ENCODE measurements around the gene CDK16.
A peak's percentile ranks its signal among the peaks of the same experiment; 100 is the strongest.

The CDK16 gene

GRCh38 chrX:47186096-47186740 lies 32.3 kb upstream of the CDK16 start:
- DNase-seq (ENCODE audit: low spot score), result no peak

DNA sequence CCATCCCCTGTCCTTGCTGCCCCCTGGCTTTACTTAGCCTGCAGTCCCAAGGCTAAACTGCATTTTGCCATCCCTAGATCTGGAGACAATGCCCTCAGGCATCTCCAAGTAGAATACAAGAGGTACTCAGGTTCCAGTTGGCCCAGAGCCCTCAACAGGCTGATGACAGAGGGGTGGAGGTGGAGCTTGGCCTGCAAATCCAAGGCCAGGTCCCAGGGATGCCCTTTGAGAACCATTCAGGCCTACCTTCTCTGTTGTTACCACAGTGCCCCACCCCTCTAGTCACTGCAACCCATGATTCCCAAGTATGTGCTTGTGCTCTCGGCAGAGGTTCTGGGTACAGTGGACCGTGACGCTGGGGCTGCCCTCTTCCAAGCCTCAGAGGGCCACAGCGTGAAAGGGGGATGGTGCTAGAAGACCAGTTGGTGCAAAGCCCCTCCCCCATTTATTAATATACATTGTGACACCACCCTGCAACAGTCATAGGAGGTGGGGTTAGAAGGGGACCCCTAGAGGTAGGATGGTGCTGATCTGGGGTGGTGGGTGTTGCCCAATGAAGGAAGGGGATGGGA lies 31.3 kb upstream of the CDK16 start:
- DNase-seq (ENCODE audit: low spot score), result no peak

GRCh38 chrX:47189906-47190305 lies 28.6 kb upstream of the CDK16 start:
- DNase-seq (ENCODE audit: low spot score), result no peak

GRCh38 chrX:47190445-47191269 lies 27.8 kb upstream of the CDK16 start:
- peak; percentile 84 for DNase-seq (ENCODE audit: low spot score)

DNA sequence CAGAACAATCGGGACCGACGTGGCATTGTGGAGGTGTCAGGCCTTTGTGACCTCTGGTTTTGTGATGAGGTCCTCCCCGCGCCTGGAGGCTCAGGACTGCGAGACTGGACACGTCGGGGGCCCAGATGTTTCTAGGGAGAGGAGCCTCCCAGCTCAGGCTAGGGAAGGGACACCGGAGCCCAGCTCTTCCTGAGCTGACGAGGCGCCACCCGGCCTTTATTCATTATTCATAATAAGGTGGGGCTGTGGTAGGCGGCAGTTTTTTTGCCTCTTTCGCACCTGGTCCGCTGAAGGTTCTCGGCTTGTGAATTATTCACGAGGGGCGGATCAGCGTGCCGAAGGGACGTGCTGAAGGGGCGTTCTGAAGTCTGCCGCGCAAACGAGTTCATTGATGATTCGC lies 27.1 kb upstream of the CDK16 start:
- DNase-seq (ENCODE audit: low spot score), result peak; percentile 56

DNA sequence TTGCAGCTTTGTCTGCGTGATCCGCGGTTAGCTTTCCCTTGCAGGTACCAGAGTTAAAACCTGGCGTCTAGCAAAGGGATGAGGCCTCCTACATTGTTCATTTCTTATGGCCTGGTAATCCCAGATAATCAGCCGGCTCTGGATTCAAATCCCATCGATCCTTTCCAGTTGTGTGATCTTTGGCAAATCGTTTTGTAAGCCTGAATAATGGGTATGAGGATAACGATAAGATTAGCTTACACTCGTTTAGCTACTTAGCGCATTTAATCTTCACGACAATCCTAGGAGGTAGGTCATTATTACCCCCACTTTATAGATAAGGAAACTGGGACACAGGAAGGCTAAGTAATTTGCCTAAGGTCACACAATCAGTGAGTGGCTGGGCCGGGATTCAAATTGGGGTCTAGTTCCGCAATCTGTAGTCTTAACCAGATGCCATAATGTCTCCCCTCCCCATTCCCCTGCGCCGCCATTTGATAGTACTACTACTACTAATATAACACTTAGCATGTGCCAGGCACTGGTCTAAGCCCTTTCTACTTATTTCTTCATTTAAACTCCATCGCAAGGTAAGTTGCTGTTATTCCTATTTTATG lies 26.6 kb upstream of the CDK16 start:
- no peak for DNase-seq (ENCODE audit: low spot score)

DNA sequence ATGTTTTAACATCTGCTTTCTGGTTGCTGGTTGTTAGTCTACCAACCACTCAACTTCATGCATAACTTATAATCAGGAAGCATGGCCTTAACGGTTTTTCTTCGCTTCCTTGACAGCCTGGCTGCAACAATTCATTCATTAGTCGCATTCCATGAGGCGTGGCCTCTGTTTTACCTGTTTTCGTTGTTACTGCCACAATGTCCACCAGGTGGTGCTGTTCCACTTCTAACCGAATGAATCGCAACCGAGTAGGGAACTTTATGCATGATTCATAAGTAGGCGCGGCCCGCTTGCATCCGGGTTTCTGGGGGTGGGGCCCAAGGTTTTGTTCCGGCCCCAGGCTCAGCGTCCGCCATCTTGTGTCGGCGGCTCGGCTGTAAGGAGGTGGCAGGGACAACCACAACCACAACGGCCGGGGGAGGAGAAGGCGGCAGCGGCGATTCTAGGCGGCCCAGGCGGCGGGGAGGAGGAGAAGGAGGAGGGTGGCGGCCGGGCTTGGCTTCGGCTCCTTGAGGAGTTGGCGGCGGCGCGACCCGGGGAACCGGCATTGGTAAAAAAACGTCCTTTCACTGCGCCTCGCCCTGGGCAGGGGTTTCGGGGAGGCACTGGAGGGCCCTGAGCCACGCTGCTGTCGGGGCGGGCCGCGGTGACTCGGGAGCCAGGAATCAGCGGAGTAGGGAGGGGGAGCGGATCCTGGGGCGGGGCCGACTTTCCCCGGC lies 24.8 kb upstream of the CDK16 start, which contains the start of gene UBA1:
Gene UBA1 (plus strand): TSS at position 355 of the 719 bp plus-strand sequence. CDS start 4,974 bp downstream, outside the sequence.
- DNase-seq (ENCODE audit: low spot score), result peak; percentile 91

DNA sequence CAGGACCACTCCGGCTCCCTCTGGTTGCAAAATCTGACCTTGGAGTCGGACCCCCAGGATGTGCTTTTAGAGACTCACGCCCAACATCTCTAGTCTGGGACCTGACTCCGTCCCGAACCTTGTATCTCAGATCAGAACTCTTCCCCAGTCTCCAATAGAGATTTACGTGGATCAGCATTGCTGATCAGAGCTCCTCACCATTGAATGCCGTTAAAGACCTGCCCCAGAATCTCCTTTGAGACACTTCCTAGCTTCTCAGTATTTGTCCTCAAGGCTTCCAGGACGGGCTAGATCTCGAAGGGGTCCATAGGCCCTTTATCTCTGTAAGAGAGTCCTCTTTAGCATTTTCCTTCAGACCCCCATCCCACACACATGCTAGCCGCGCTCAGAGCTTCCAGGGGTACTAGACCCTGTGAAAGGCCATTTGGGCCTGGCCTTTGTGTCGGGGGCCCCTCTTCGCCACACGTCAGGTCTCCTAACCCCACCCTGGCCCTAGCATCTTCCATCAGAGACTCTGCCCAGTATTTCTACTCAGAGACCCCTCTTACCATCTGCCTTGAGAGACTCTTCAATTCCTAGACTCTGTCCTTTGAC lies 24.2 kb upstream of the CDK16 start:
- no peak for DNase-seq (ENCODE audit: low spot score)

DNA sequence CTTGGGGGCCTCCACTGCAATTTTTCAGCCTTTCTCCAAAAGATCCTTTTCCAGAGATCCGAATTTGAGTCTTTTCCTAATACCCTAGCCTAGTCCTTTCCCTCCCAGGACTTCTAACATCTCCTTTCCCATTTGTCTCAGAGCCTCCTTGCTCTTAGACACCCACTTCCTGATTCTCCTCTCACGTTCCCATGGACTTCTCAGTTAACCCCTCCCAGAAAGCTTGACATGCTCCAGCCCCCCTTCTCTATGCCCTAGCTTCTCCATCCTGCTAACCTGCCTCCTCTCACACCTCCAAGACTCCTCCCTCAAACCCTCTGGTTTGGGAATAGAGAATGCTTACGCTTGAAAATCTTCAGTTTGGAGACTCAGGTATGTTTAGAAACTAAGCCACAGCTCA lies 22.4 kb upstream of the CDK16 start:
- no peak for DNase-seq (ENCODE audit: low spot score)

DNA sequence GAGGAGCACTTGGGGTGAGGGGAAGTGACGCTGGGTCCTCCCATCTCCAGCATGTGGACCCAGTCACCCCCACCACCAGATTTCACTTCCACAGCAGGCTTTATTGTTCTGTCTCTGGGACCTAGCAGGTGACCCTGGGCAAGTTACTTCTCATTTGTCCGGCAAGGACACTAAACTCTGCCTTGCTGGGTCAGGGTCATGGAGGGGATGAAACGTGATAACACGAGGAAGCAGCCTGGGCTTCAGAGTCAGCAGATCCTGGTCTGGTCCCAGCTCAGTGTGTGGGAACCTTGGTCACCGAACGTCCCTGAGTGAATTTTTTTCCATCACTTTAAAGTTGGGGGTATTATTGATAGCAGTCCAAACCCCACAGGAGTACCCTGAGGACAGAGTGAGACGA lies 21.0 kb upstream of the CDK16 start:
- no peak for DNase-seq (ENCODE audit: low spot score)

GRCh38 chrX:47198026-47198686 lies 20.3 kb upstream of the CDK16 start:
- no peak for DNase-seq (ENCODE audit: low spot score)

DNA sequence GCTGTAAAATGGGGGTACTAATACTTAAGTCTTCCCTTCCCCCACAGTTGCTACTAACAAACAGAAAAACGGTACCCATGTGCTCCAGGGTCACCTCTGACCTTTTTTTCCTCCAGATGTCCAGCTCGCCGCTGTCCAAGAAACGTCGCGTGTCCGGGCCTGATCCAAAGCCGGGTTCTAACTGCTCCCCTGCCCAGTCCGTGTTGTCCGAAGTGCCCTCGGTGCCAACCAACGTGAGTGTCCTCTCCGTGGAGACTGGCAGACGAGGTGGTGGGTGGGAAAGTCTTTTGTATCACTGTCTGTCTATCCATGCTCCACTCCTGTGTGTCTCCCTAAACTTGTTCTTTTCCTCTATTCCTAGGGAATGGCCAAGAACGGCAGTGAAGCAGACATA lies 19.8 kb upstream of the CDK16 start:
- DNase-seq (ENCODE audit: low spot score), result no peak

DNA sequence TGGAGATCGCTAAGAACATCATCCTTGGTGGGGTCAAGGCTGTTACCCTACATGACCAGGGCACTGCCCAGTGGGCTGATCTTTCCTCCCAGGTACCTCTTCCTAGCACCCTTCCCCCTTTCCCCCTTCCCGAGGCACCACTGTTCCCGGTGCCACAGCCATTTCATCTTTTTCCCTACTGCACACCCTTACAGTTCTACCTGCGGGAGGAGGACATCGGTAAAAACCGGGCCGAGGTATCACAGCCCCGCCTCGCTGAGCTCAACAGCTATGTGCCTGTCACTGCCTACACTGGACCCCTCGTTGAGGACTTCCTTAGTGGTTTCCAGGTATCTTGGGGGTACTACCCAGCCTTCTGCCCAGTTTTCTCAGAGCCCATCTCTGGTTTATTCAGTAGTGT lies 19.2 kb upstream of the CDK16 start:
- DNase-seq (ENCODE audit: low spot score), result no peak

DNA sequence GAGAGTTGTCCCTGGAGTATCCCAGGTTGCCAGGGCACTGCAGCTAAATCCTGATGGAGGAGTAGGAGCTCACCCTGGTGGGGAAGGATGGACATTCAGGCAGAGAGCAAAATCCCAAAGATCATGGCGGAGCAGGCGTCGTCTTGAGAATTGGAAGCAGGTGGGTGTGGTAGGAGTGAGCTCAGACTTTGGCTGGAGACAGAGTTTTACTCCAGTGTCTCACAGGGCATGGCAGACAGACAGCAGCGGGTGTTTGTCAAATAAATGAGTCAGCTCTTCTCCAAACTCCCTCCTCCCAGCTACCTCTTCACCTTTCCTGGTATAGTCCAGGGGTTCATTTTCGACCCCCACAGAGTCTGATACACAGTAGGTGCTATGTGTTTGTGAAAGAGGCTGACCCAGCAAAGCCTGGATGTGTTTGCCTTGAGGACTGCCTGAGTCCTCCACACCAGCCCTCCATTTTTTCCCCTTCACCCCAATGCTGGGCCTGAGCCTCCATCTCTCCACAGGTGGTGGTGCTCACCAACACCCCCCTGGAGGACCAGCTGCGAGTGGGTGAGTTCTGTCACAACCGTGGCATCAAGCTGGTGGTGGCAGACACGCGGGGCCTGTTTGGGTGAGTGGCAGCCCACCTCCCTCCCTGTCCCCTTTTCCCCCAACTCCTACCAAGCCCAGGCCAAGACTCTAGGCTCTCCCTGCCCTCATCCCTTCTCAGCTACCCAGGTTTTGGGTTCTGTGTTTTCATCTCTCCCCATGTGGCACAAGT lies 17.9 kb upstream of the CDK16 start:
- DNase-seq (ENCODE audit: low spot score), result no peak

DNA sequence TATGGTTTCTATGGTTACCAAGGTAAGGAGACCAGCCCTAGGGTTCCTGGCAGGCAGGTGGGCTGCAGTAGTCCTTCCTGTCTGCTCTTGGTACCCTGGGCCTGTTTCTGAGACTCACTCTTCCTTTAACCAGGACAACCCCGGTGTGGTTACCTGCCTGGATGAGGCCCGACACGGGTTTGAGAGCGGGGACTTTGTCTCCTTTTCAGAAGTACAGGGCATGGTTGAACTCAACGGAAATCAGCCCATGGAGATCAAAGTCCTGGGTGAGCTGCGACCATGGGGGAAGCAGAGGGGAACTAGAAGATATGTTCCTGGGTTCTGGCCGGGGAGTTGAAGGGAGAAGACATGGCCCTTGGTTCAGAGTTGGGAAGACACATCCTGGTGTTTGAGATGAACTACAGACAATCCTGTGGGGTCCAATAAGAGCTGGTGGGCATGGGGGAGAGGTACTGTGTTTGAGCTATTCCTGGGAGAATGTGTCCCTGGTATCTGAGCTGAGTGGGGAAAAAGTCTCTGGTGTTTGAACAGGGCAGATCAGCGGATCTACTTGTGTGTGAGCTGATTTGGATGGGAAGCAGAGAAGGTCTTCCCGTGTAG lies 17.0 kb upstream of the CDK16 start:
- no peak for DNase-seq (ENCODE audit: low spot score)

DNA sequence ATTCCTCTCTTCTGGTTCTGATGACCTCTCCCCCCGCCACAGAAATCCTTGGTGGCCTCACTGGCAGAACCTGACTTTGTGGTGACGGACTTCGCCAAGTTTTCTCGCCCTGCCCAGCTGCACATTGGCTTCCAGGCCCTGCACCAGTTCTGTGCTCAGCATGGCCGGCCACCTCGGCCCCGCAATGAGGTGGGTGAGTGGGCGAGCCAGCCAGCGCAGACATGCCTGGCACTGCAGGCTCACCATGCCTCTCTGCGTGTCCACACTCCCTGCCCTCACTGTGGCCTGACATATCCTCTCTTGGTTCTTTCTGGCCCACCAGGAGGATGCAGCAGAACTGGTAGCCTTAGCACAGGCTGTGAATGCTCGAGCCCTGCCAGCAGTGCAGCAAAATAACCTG lies 16.2 kb upstream of the CDK16 start:
- DNase-seq (ENCODE audit: low spot score), result no peak

- DNase-seq (ENCODE audit: low spot score), result no peak
These were observed 15.6 kb upstream of the CDK16 start for GRCh38 chrX:47202877-47203276.

DNA sequence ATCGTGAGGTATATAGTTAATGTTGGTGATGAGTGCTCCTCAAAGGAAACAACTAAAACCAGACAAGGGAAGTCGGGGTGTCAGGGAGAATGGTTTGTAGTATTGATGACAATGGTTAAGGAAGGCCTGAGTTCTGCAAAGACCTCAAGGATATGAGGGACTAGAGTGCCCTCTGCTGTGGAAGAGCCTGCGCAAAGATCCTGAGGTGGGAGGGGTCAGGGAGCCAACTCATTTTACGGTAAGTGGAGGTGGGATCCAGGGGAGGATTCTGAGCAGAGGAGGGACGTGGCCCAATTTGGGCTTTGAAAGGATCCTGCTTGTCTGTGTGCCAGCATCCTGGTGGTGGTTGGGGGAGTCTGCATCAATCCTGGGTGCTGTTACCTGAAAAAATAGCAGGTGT lies 13.5 kb upstream of the CDK16 start:
- DNase-seq (ENCODE audit: low spot score), result no peak

DNA sequence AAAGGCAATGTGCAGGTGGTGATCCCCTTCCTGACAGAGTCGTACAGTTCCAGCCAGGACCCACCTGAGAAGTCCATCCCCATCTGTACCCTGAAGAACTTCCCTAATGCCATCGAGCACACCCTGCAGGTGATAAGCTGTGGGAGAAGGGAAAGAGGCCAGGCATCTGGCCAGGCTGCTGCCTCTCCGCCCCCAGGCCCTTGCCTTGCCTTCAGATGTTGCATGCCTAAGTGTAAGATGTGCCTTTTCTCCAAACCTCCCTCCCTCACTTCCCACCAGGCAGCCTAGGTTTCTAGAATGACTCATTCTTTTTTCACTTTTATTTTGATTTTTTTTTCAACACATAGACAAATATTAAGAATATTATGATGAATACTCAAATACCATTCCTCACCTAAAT lies 12.2 kb upstream of the CDK16 start:
- no peak for DNase-seq (ENCODE audit: low spot score)

GRCh38 chrX:47208108-47208507 lies 10.4 kb upstream of the CDK16 start:
- DNase-seq (ENCODE audit: low spot score), result no peak
